Endodermal cell (in vitro differentiated cells): Measurements from ENCODE around the gene WT1. TPM values are rescaled to one million over a fixed set of nuclear protein-coding genes. Genes with fewer than 3 reads are reported as not detected.

ENCODE experiments used
- DNase-seq: peaks from one replicate; pipeline ENCODE4 v3.0.0-alpha.2; 2017
- H3K27ac ChIP-seq: 2 replicates; pipeline ENCODE4 v1.5.1; 2013; ENCODE audit warnings: mild to moderate bottlenecking, low read depth, low read length, moderate library complexity
- H3K27me3 ChIP-seq: 2 replicates; pipeline ENCODE4 v1.6.1; 2013; ENCODE audit warnings: mild to moderate bottlenecking, low read length, moderate library complexity; ENCODE audit not compliant: insufficient read depth, control insufficient read depth, poor library complexity, severe bottlenecking
- H3K36me3 ChIP-seq: 2 replicates; pipeline ENCODE4 v1.7.0; 2013; ENCODE audit warnings: mild to moderate bottlenecking, low read length, moderate library complexity; ENCODE audit not compliant: control insufficient read depth, insufficient read depth
- H3K4me1 ChIP-seq: one replicate; pipeline ENCODE4 v1.7.0; 2013; ENCODE audit warnings: low read length; ENCODE audit not compliant: control insufficient read depth, insufficient read depth
- H3K4me3 ChIP-seq: 2 replicates; pipeline ENCODE4 v1.5.1; 2013; ENCODE audit warnings: mild to moderate bottlenecking, low read length, moderate library complexity
- H3K9ac ChIP-seq: 2 replicates; pipeline ENCODE4 v1.6.1; 2013; ENCODE audit warnings: mild to moderate bottlenecking, low read length, moderate library complexity; ENCODE audit not compliant: poor library complexity, severe bottlenecking; ENCODE audit errors: extremely low read depth
- H3K9me3 ChIP-seq: 2 replicates; pipeline ENCODE4 v1.6.1; 2013; ENCODE audit warnings: mild to moderate bottlenecking, low read length, moderate library complexity; ENCODE audit not compliant: control insufficient read depth
- H3K27ac Mint-ChIP-seq: 2 replicates; pipeline ENCODE4 v1.8.0; 2020; ENCODE audit warnings: mixed read lengths
- H3K27me3 Mint-ChIP-seq: 2 replicates; pipeline ENCODE4 v1.8.0; 2021; ENCODE audit warnings: mild to moderate bottlenecking, mixed read lengths; ENCODE audit not compliant: insufficient read depth
- H3K36me3 Mint-ChIP-seq: 2 replicates; pipeline ENCODE4 v1.8.0; 2020; ENCODE audit warnings: low read depth, mixed read lengths
- H3K4me1 Mint-ChIP-seq: 2 replicates; pipeline ENCODE4 v1.8.0; 2020; ENCODE audit warnings: mixed read lengths
- H3K4me3 Mint-ChIP-seq: 2 replicates; pipeline ENCODE4 v1.8.0; 2020; ENCODE audit warnings: mild to moderate bottlenecking, moderate library complexity, mixed read lengths
- H3K9me3 Mint-ChIP-seq: 2 replicates; pipeline ENCODE4 v1.8.0; 2020; ENCODE audit warnings: mild to moderate bottlenecking, mixed read lengths
- CTCF ChIP-seq: fragments of 200-600 bp; sonication (generic); conservative IDR thresholded peaks from 2 replicates; pipeline ENCODE4 v1.5.0; 2021; ENCODE audit warnings: antibody characterized with exemption, mild to moderate bottlenecking
- WGBS, 2 experiments: methylation state at CpG; one replicate each; pipeline versions ENCODE4 v1.1.5 to v1.1.7; 2013; ENCODE audit warnings: missing lambda C conversion rate in 2 of 2, mixed read lengths in 1 of 2; ENCODE audit not compliant: insufficient coverage in 1 of 2, insufficient read length in 1 of 2; 5-methylcytosine and 5-hydroxymethylcytosine counted together
- total RNA-seq, 2 donors: library from RNA; stranded (reverse); fragmentation: NEBNext Ultra II Directional in 1 of 2; extraction: Animal tissue kit (Norgen Biotek cat#: 25700) in 1 of 2; gene quantifications; 2 replicates in 1 of 2; 3 replicates in 1 of 2; pipeline ENCODE4 v1.2.1, GENCODE V29; 2021

Gene WT1
- total RNA-seq, 2 donors from 2014 or later = 0.51 TPM; not detected in 1

- peaks cover 99% of the 10 kb centered on the region for H3K27me3 ChIP-seq
- no peaks in the 10 kb centered on the region for H3K4me1 ChIP-seq
- no peak for DNase-seq
- H3K4me3 Mint-ChIP-seq = no peak overlapping the region
- H3K9me3 ChIP-seq = no peaks in the 10 kb centered on the region
- 7 to 13% methylated on average over 14 to 31 of the region's 31 CpGs for WGBS, 2 experiments
- H3K27me3 Mint-ChIP-seq = peaks cover 100% of the 10 kb centered on the region
- TF ChIP-seq CTCF = no peak
- no peak overlapping the region for H3K9ac ChIP-seq
- H3K36me3 Mint-ChIP-seq = no peaks in the 10 kb centered on the region
- peaks cover 12% of the 10 kb centered on the region for H3K4me1 Mint-ChIP-seq
- no peak overlapping the region for H3K27ac Mint-ChIP-seq
- no peaks in the 10 kb centered on the region for H3K36me3 ChIP-seq
- no peak overlapping the region for H3K27ac ChIP-seq
- H3K4me3 ChIP-seq = no peak overlapping the region
- H3K9me3 Mint-ChIP-seq = no peaks in the 10 kb centered on the region
Measured at GRCh38 chr11:32428665-32429303, 6.6 kb downstream of the WT1 start.

- no peaks in the 10 kb centered on the region for H3K4me1 ChIP-seq
- no peak overlapping the region for H3K27ac ChIP-seq
- H3K4me3 ChIP-seq = no peak overlapping the region
- Mint-ChIP-seq H3K4me3 (peak overlapping the region; percentile 24), H3K27me3 (peaks cover 100% of the 10 kb centered on the region), H3K27ac (no peak overlapping the region), H3K36me3 (no peaks in the 10 kb centered on the region), H3K4me1 (peaks cover 9% of the 10 kb centered on the region), H3K9me3 (no peaks in the 10 kb centered on the region)
- TF ChIP-seq CTCF = no peak
- H3K9ac ChIP-seq = no peak overlapping the region
- no peaks in the 10 kb centered on the region for H3K9me3 ChIP-seq
- H3K36me3 ChIP-seq = no peaks in the 10 kb centered on the region
- 5 to 6% methylated on average over 15 to 41 of the region's 41 CpGs for WGBS, 2 experiments
- peak; percentile 80 for DNase-seq
- H3K27me3 ChIP-seq = peaks cover 98% of the 10 kb centered on the region
Measured at GRCh38 chr11:32427935-32428664, 7.2 kb downstream of the WT1 start.

GRCh38 chr11:32427616-32427934 lies 7.8 kb downstream of the WT1 start:
- TF ChIP-seq CTCF = no peak
- peaks cover 98% of the 10 kb centered on the region for H3K27me3 ChIP-seq
- Mint-ChIP-seq H3K9me3 (no peaks in the 10 kb centered on the region), H3K4me1 (peaks cover 9% of the 10 kb centered on the region), H3K36me3 (no peaks in the 10 kb centered on the region), H3K4me3 (peak overlapping the region; percentile 24), H3K27ac (no peak overlapping the region), H3K27me3 (peaks cover 100% of the 10 kb centered on the region)
- H3K27ac ChIP-seq = no peak overlapping the region
- no peak for DNase-seq
- WGBS, 2 experiments = 0 to 12% methylated on average over 2 to 18 of the region's 18 CpGs
- H3K9me3 ChIP-seq = no peaks in the 10 kb centered on the region
- no peak overlapping the region for H3K9ac ChIP-seq
- H3K4me3 ChIP-seq = peak overlapping the region; percentile 60
- no peaks in the 10 kb centered on the region for H3K4me1 ChIP-seq
- no peaks in the 10 kb centered on the region for H3K36me3 ChIP-seq
